ENCODE results near the gene RIMOC1. TPM values are rescaled to one million over a fixed set of nuclear protein-coding genes. Genes with fewer than 3 reads are reported as not detected.
A peak's percentile ranks its signal among the peaks of the same experiment; 100 is the strongest.

The RIMOC1 gene
- total RNA-seq, 1 donor from 2014 or later, result 8.4 TPM

GRCh38 chr5:41921166-41921565 is 17.0 kb downstream of the RIMOC1 start:
- Histone ChIP-seq H3K4me3 (ENCODE audit: low read length in 3 of 3) (no peak overlapping the region), H3K9me3 (ENCODE audit: control insufficient read depth in 3 of 3, low read length in 3 of 3) (no peaks in the 10 kb centered on the region), H3K27me3 (ENCODE audit: control insufficient read depth in 3 of 3, insufficient read depth in 3 of 3, low read length in 3 of 3) (no peaks in the 10 kb centered on the region), H3K4me1 (ENCODE audit: control insufficient read depth in 3 of 3, insufficient read depth in 3 of 3, low read length in 3 of 3) (peaks cover 5 to 8% (median 6%) of the 10 kb centered on the region in 3 donors), H3K9ac (ENCODE audit: low read depth in 1 of 3, low read length in 3 of 3) (no peak overlapping the region), H3K27ac (ENCODE audit: low read depth, low read length) (no peak overlapping the region), H3K36me3 (ENCODE audit: control insufficient read depth in 3 of 3, insufficient read depth in 3 of 3, low read length in 3 of 3) (peaks cover 13 to 37% (median 27%) of the 10 kb centered on the region in 3 donors)

DNA sequence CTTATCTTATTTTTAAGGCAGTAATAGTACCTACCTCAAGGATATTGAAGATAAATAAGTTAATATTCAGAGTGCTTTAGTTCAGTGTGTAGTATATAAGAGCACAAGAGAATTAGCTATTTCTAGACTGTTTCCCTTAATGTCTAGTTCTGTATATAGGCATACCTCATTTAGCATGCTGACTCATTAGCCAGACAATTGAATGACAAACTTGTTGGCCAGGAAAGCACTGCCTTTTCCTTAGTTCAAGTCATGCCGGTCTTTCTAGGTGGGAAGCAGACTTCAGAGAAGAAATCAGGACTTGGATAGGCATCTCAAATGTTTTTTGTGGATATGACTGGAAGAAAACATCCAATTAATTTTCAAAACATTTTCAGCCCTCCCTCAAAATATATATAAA is 17.7 kb downstream of the RIMOC1 start:
- Histone ChIP-seq H3K4me1 (ENCODE audit: control insufficient read depth in 3 of 3, insufficient read depth in 3 of 3, low read length in 3 of 3) (peaks cover 5 to 8% (median 6%) of the 10 kb centered on the region in 3 donors), H3K9me3 (ENCODE audit: control insufficient read depth in 3 of 3, low read length in 3 of 3) (no peaks in the 10 kb centered on the region), H3K27me3 (ENCODE audit: control insufficient read depth in 3 of 3, insufficient read depth in 3 of 3, low read length in 3 of 3) (no peaks in the 10 kb centered on the region), H3K9ac (ENCODE audit: low read depth in 1 of 3, low read length in 3 of 3) (no peak overlapping the region), H3K36me3 (ENCODE audit: control insufficient read depth in 3 of 3, insufficient read depth in 3 of 3, low read length in 3 of 3) (peaks cover 13 to 35% (median 24%) of the 10 kb centered on the region in 3 donors), H3K27ac (ENCODE audit: low read depth, low read length) (no peak overlapping the region), H3K4me3 (ENCODE audit: low read length in 3 of 3) (no peak overlapping the region)

GRCh38 chr5:41924526-41924871 is 20.4 kb downstream of the RIMOC1 start:
- H3K9me3 ChIP-seq (ENCODE audit: control insufficient read depth in 3 of 3, low read length in 3 of 3), result no peaks in the 10 kb centered on the region
- no peaks in the 10 kb centered on the region for H3K27me3 ChIP-seq (ENCODE audit: control insufficient read depth in 3 of 3, insufficient read depth in 3 of 3, low read length in 3 of 3)
- peaks cover 5 to 8% (median 6%) of the 10 kb centered on the region in 3 donors for H3K4me1 ChIP-seq (ENCODE audit: control insufficient read depth in 3 of 3, insufficient read depth in 3 of 3, low read length in 3 of 3)
- H3K36me3 ChIP-seq (ENCODE audit: control insufficient read depth in 3 of 3, insufficient read depth in 3 of 3, low read length in 3 of 3), result peaks cover 4 to 18% (median 4%) of the 10 kb centered on the region in 3 donors
- peak overlapping the region; percentile 93 for H3K27ac ChIP-seq (ENCODE audit: low read depth, low read length)
- peak overlapping the region; percentile 89 to 95 (median 91) for H3K9ac ChIP-seq (ENCODE audit: low read depth in 1 of 3, low read length in 3 of 3)
- H3K4me3 ChIP-seq (ENCODE audit: low read length in 3 of 3), result peak overlapping the region; percentile 70 to 94 (median 85)

DNA sequence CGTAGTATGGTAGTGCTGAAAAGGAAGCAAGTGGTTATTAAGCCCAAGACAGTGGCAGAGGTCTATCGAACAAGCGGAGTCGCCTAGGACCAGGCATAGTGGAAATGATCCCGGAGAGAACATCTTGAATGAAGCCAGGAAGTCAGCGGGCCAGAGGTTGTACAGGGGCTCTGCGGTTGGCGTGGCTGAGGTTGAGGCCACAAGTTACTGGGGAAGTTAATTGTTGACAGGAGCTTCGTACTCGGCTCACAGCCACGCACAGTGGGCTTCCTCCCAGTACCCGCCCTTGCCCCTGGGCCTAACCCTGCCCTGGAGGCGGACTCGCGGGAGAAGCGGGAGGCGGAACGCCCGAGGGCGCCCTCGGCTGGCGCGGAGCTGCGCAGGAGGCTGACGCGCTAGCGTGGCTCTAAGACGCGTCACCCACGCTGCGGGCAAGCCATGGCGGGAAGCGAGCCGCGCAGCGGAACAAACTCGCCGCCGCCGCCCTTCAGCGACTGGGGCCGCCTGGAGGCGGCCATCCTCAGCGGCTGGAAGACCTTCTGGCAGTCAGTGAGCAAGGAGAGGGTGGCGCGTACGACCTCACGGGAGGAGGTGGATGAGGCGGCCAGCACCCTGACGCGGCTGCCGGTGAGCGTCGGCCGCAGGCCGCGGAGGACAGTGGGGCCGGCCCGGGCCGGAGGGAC is 20.9 kb downstream of the RIMOC1 start, which contains the start of gene FBXO4:
TSS of gene FBXO4 (plus strand) at position 410 of the 683 bp plus-strand sequence. CDS start at position 439, 29 bp downstream.
- peaks cover 5 to 8% (median 6%) of the 10 kb centered on the region in 3 donors for H3K4me1 ChIP-seq (ENCODE audit: control insufficient read depth in 3 of 3, insufficient read depth in 3 of 3, low read length in 3 of 3)
- H3K9ac ChIP-seq (ENCODE audit: low read depth in 1 of 3, low read length in 3 of 3), result peak within 1 kb of the TSS; percentile 89 to 95 (median 91)
- no peaks in the 10 kb centered on the region for H3K27me3 ChIP-seq (ENCODE audit: control insufficient read depth in 3 of 3, insufficient read depth in 3 of 3, low read length in 3 of 3)
- no peaks in the 10 kb centered on the region for H3K9me3 ChIP-seq (ENCODE audit: control insufficient read depth in 3 of 3, low read length in 3 of 3)
- H3K4me3 ChIP-seq (ENCODE audit: low read length in 3 of 3), result peak within 1 kb of the TSS; percentile 70 to 94 (median 85)
- peaks cover 2 to 17% (median 3%) of the 10 kb centered on the region in 3 donors for H3K36me3 ChIP-seq (ENCODE audit: control insufficient read depth in 3 of 3, insufficient read depth in 3 of 3, low read length in 3 of 3)
- H3K27ac ChIP-seq (ENCODE audit: low read depth, low read length), result peak within 1 kb of the TSS; percentile 93

DNA sequence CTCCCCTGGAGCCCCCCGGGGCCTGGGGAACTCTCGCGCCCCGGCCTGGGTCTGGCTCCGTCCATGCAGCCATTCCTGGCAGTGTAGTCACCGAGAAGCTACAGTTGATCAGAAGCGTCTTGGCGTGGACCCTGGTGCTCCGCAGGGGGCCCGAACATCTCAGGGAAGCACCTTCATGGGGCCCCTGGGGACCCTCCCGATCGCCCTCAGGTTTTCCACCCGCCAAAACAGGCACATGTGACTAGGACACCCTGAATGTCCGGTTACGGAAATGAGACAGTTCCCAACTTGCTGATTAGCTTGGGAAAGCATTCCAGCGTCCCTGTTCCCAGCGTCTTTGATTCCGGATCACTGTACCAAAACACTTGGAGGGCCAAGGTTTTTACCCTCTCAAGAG is 21.4 kb downstream of the RIMOC1 start:
- H3K36me3 ChIP-seq (ENCODE audit: control insufficient read depth in 3 of 3, insufficient read depth in 3 of 3, low read length in 3 of 3), result peaks cover 0 to 16% (median 2%) of the 10 kb centered on the region in 3 donors
- no peaks in the 10 kb centered on the region for H3K9me3 ChIP-seq (ENCODE audit: control insufficient read depth in 3 of 3, low read length in 3 of 3)
- H3K4me1 ChIP-seq (ENCODE audit: control insufficient read depth in 3 of 3, insufficient read depth in 3 of 3, low read length in 3 of 3), result peaks cover 5 to 8% (median 6%) of the 10 kb centered on the region in 3 donors
- H3K4me3 ChIP-seq (ENCODE audit: low read length in 3 of 3), result peak overlapping the region; percentile 70 to 94 (median 85)
- H3K27me3 ChIP-seq (ENCODE audit: control insufficient read depth in 3 of 3, insufficient read depth in 3 of 3, low read length in 3 of 3), result no peaks in the 10 kb centered on the region
- peak overlapping the region; percentile 93 for H3K27ac ChIP-seq (ENCODE audit: low read depth, low read length)
- peak overlapping the region; percentile 89 to 95 (median 91) for H3K9ac ChIP-seq (ENCODE audit: low read depth in 1 of 3, low read length in 3 of 3)

GRCh38 chr5:41927604-41928003 is 23.5 kb downstream of the RIMOC1 start:
- H3K9ac ChIP-seq (ENCODE audit: low read depth in 1 of 3, low read length in 3 of 3), result no peak overlapping the region
- no peaks in the 10 kb centered on the region for H3K27me3 ChIP-seq (ENCODE audit: control insufficient read depth in 3 of 3, insufficient read depth in 3 of 3, low read length in 3 of 3)
- no peaks in the 10 kb centered on the region for H3K9me3 ChIP-seq (ENCODE audit: control insufficient read depth in 3 of 3, low read length in 3 of 3)
- no peak overlapping the region for H3K4me3 ChIP-seq (ENCODE audit: low read length in 3 of 3)
- H3K4me1 ChIP-seq (ENCODE audit: control insufficient read depth in 3 of 3, insufficient read depth in 3 of 3, low read length in 3 of 3), result peaks cover 5 to 8% (median 6%) of the 10 kb centered on the region in 3 donors
- peaks cover under 1 to 12% (median 2%) of the 10 kb centered on the region in 3 donors for H3K36me3 ChIP-seq (ENCODE audit: control insufficient read depth in 3 of 3, insufficient read depth in 3 of 3, low read length in 3 of 3)
- no peak overlapping the region for H3K27ac ChIP-seq (ENCODE audit: low read depth, low read length)

DNA sequence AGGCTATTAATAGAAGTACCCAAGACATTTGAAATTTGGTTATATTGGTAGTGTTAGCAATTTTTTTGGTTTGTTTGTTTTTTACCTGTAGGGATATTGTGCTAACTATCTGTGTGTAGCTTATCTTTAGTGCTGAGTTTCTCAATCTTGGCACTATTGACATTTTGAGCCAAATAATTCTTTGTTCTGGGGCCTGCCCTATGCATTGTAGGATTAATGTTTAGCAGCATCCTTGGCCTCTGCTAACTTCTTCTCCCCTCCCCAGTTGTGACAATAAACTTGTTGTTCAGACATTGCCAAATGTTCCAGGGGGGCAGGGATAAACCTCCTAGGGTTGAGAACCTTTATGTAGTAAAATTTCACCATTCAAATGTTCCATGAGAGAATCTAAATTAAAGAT is 24.9 kb downstream of the RIMOC1 start:
- Histone ChIP-seq H3K4me1 (ENCODE audit: control insufficient read depth in 3 of 3, insufficient read depth in 3 of 3, low read length in 3 of 3) (peaks cover 5 to 8% (median 6%) of the 10 kb centered on the region in 3 donors), H3K9me3 (ENCODE audit: control insufficient read depth in 3 of 3, low read length in 3 of 3) (no peaks in the 10 kb centered on the region), H3K27ac (ENCODE audit: low read depth, low read length) (no peak overlapping the region), H3K9ac (ENCODE audit: low read depth in 1 of 3, low read length in 3 of 3) (no peak overlapping the region), H3K27me3 (ENCODE audit: control insufficient read depth in 3 of 3, insufficient read depth in 3 of 3, low read length in 3 of 3) (no peaks in the 10 kb centered on the region), H3K36me3 (ENCODE audit: control insufficient read depth in 3 of 3, insufficient read depth in 3 of 3, low read length in 3 of 3) (peaks cover 2 to 15% (median 4%) of the 10 kb centered on the region in 3 donors), H3K4me3 (ENCODE audit: low read length in 3 of 3) (no peak overlapping the region)

GRCh38 chr5:41932770-41933169 is 28.6 kb downstream of the RIMOC1 start:
- peaks cover 10 to 31% (median 28%) of the 10 kb centered on the region in 3 donors for H3K36me3 ChIP-seq (ENCODE audit: control insufficient read depth in 3 of 3, insufficient read depth in 3 of 3, low read length in 3 of 3)
- H3K4me1 ChIP-seq (ENCODE audit: control insufficient read depth in 3 of 3, insufficient read depth in 3 of 3, low read length in 3 of 3), result no peaks in the 10 kb centered on the region
- no peaks in the 10 kb centered on the region for H3K27me3 ChIP-seq (ENCODE audit: control insufficient read depth in 3 of 3, insufficient read depth in 3 of 3, low read length in 3 of 3)
- no peak overlapping the region for H3K27ac ChIP-seq (ENCODE audit: low read depth, low read length)
- no peaks in the 10 kb centered on the region for H3K9me3 ChIP-seq (ENCODE audit: control insufficient read depth in 3 of 3, low read length in 3 of 3)
- no peak overlapping the region for H3K4me3 ChIP-seq (ENCODE audit: low read length in 3 of 3)
- H3K9ac ChIP-seq (ENCODE audit: low read depth in 1 of 3, low read length in 3 of 3), result no peak overlapping the region

DNA sequence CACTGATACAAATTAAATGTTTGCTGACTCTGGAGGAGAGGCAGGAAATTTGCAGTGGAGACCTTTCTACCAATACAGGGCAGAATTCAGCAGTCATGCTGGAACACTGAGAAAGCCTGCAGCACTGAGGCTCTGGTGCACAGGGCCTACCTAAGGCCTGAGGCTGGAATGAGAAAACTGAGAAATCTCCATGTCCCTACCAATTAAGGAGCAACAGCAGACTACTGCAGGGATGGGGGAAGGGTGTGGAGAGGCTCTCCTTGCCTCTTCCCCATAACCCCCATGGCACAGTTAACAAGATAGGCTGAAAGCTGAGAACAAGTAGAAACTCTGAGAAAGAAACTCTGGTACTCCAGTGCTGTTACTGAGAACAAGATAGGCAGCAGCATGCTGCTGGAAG is 31.4 kb downstream of the RIMOC1 start:
- H3K4me1 ChIP-seq (ENCODE audit: control insufficient read depth in 3 of 3, insufficient read depth in 3 of 3, low read length in 3 of 3), result no peaks in the 10 kb centered on the region
- no peak overlapping the region for H3K4me3 ChIP-seq (ENCODE audit: low read length in 3 of 3)
- no peaks in the 10 kb centered on the region for H3K9me3 ChIP-seq (ENCODE audit: control insufficient read depth in 3 of 3, low read length in 3 of 3)
- H3K27me3 ChIP-seq (ENCODE audit: control insufficient read depth in 3 of 3, insufficient read depth in 3 of 3, low read length in 3 of 3), result no peaks in the 10 kb centered on the region
- peaks cover 13 to 28% (median 23%) of the 10 kb centered on the region in 3 donors for H3K36me3 ChIP-seq (ENCODE audit: control insufficient read depth in 3 of 3, insufficient read depth in 3 of 3, low read length in 3 of 3)
- H3K9ac ChIP-seq (ENCODE audit: low read depth in 1 of 3, low read length in 3 of 3), result no peak overlapping the region
- no peak overlapping the region for H3K27ac ChIP-seq (ENCODE audit: low read depth, low read length)

DNA sequence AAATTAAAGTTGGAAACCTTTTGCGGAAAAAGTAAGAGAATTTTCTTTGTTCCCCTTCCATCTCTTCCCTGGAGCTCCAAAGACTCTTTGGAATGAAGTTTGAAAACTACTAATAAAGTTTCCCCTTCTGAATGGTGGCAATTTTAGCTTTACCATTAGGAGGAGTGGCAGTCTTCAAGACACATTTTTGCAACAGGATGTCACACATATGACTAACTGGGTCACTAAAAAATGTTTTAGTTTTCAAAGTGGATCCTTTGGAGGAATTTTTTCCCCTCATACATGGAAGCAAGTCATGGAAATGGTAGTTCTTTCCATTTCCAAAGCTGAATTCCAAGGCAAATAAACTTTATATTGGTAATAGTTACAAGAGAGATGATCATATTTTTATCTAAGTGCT is 36.5 kb downstream of the RIMOC1 start:
- no peak overlapping the region for H3K4me3 ChIP-seq (ENCODE audit: low read length in 3 of 3)
- peaks cover 7 to 12% (median 9%) of the 10 kb centered on the region in 3 donors for H3K36me3 ChIP-seq (ENCODE audit: control insufficient read depth in 3 of 3, insufficient read depth in 3 of 3, low read length in 3 of 3)
- H3K27ac ChIP-seq (ENCODE audit: low read depth, low read length), result no peak overlapping the region
- H3K9me3 ChIP-seq (ENCODE audit: control insufficient read depth in 3 of 3, low read length in 3 of 3), result no peaks in the 10 kb centered on the region
- no peaks in the 10 kb centered on the region for H3K27me3 ChIP-seq (ENCODE audit: control insufficient read depth in 3 of 3, insufficient read depth in 3 of 3, low read length in 3 of 3)
- no peaks in the 10 kb centered on the region for H3K4me1 ChIP-seq (ENCODE audit: control insufficient read depth in 3 of 3, insufficient read depth in 3 of 3, low read length in 3 of 3)
- no peak overlapping the region for H3K9ac ChIP-seq (ENCODE audit: low read depth in 1 of 3, low read length in 3 of 3)
